ENCODE measurements around the gene PTPRT. TPM values are rescaled to one million over a fixed set of nuclear protein-coding genes. Genes with fewer than 3 reads are reported as not detected.

Gene PTPRT
- total and polyA plus RNA-seq, 4 donors: 0.14 to 2.8 (median 0.40) TPM

- Histone ChIP-seq H3K36me3 (ENCODE audit: control insufficient read depth in 4 of 4, insufficient read depth in 3 of 4, low read depth in 1 of 4, low read length in 3 of 4) (no peaks in the 10 kb centered on the region), H3K4me1 (ENCODE audit: control insufficient read depth in 4 of 4, insufficient read depth in 4 of 4, low read length in 3 of 4) (no peaks in the 10 kb centered on the region), H3K9ac (ENCODE audit: low read depth in 1 of 2, low read length in 2 of 2) (no peak overlapping the region), H3K27ac (ENCODE audit: low read depth in 1 of 2, low read length in 2 of 2) (no peak overlapping the region), H3K9me3 (ENCODE audit: control insufficient read depth in 4 of 4, low read length in 3 of 4) (no peaks in the 10 kb centered on the region), H3K4me3 (ENCODE audit: low read depth in 1 of 3, low read length in 3 of 3) (no peak overlapping the region), H3K27me3 (ENCODE audit: control insufficient read depth in 4 of 4, insufficient read depth in 4 of 4, low read length in 3 of 4) (peaks cover 0 to 1% (median 0%) of the 10 kb centered on the region in 4 donors)
- TF ChIP-seq CTCF (IDR thresholded peaks at IDR 0.05; ENCODE audit: low read depth, low read length, missing input control) (no peak), ZBTB33 (IDR thresholded peaks at IDR 0.05) (no peak), JUND (IDR thresholded peaks at IDR 0.05) (no peak), RAD21 (IDR thresholded peaks at IDR 0.05) (no peak), MAX (IDR thresholded peaks at IDR 0.05) (no peak), RXRA (IDR thresholded peaks at IDR 0.05) (no peak), HNF4A (conservative IDR thresholded peaks at IDR 0.05) (no peak), FOXA1 (IDR thresholded peaks at IDR 0.05) (no peak), EGR1 (IDR thresholded peaks at IDR 0.05; ENCODE audit: low read depth in 2 of 2) (no peak), TAF1 (conservative IDR thresholded peaks at IDR 0.05) (no peak), FOXA2 (IDR thresholded peaks at IDR 0.05) (no peak), REST (IDR thresholded peaks at IDR 0.05) (no peak), YY1 (IDR thresholded peaks at IDR 0.05) (no peak), ATF3 (IDR thresholded peaks at IDR 0.05) (no peak)
- WGBS: 48% methylated on average over 3 of the region's 3 CpGs
- DNase-seq (ENCODE audit: low spot score): no peak
Observed at GRCh38 chr20:42186337-42186736, 1003.4 kb downstream of the PTPRT start.

GRCh38 chr20:42183147-42183546, 1006.6 kb downstream of the PTPRT start:
- Histone ChIP-seq H3K4me3 (ENCODE audit: low read depth in 1 of 3, low read length in 3 of 3) (no peak overlapping the region), H3K27me3 (ENCODE audit: control insufficient read depth in 4 of 4, insufficient read depth in 4 of 4, low read length in 3 of 4) (peaks cover 0 to 4% (median 0%) of the 10 kb centered on the region in 4 donors), H3K9ac (ENCODE audit: low read depth in 1 of 2, low read length in 2 of 2) (no peak overlapping the region), H3K27ac (ENCODE audit: low read depth in 1 of 2, low read length in 2 of 2) (no peak overlapping the region), H3K9me3 (ENCODE audit: control insufficient read depth in 4 of 4, low read length in 3 of 4) (no peaks in the 10 kb centered on the region), H3K4me1 (ENCODE audit: control insufficient read depth in 4 of 4, insufficient read depth in 4 of 4, low read length in 3 of 4) (no peaks in the 10 kb centered on the region), H3K36me3 (ENCODE audit: control insufficient read depth in 4 of 4, insufficient read depth in 3 of 4, low read depth in 1 of 4, low read length in 3 of 4) (no peaks in the 10 kb centered on the region)
- DNase-seq (ENCODE audit: low spot score): no peak
- TF ChIP-seq JUND (IDR thresholded peaks at IDR 0.05) (no peak), GABPA (IDR thresholded peaks at IDR 0.05 in 1 of 2, conservative IDR thresholded peaks at IDR 0.05 in 1 of 2) (no peak), ZBTB33 (IDR thresholded peaks at IDR 0.05) (no peak), FOXA2 (IDR thresholded peaks at IDR 0.05) (no peak), SP1 (IDR thresholded peaks at IDR 0.05) (no peak), ATF3 (IDR thresholded peaks at IDR 0.05) (no peak), TAF1 (conservative IDR thresholded peaks at IDR 0.05) (no peak), FOXA1 (IDR thresholded peaks at IDR 0.05) (no peak), RXRA (IDR thresholded peaks at IDR 0.05) (no peak)
- WGBS: 59% methylated on average over 4 of the region's 4 CpGs

Data from liver (tissue), 9 donors.